ENCODE data around the gene RELB. TPM values are rescaled to one million over a fixed set of nuclear protein-coding genes. Genes with fewer than 3 reads are reported as not detected.

Gene RELB
- total and polyA plus RNA-seq, 9 of the 15 experiments (the other 6 are each of a cell fraction or from before 2014, with no cell fraction given), result 0.15 to 1.1 (median 0.28) TPM; not detected in 2

GRCh38 chr19:45078390-45079062 is 77.3 kb downstream of the RELB start (continued):
- TF ChIP-seq SRSF1 (IDR thresholded peaks at IDR 0.05; ENCODE audit: low read depth, low read length), result no peak
- no peak for TF ChIP-seq CBFA2T3 (IDR thresholded peaks at IDR 0.05)
- no peak for TF ChIP-seq ZNF444 (CRISPR knock-in tag; IDR thresholded peaks at IDR 0.05)
- TF ChIP-seq ZKSCAN1 (IDR thresholded peaks at IDR 0.05; ENCODE audit: low read depth, low read length), result peak; percentile 77; the same call in 1 of the 2 replicates
- TF ChIP-seq NCOR1 (IDR thresholded peaks at IDR 0.05), result no peak

- H3K4me2 ChIP-seq (ENCODE audit: insufficient read depth, low read length), result peak within 1 kb of the TSS; percentile 89
- H3K79me2 ChIP-seq (ENCODE audit: control insufficient read depth, insufficient read depth, low read length), result peaks cover 71% of the 10 kb centered on the region
- H3K36me3 ChIP-seq (ENCODE audit: control insufficient read depth, insufficient read depth, low read length), result peaks cover 34% of the 10 kb centered on the region; the same call in 2 of the 3 replicates
- H3K4me1 ChIP-seq (replicated peaks in 1 of 2; ENCODE audit: control insufficient read depth in 2 of 2, insufficient read depth in 2 of 2, low read length in 2 of 2), result peaks cover 25 to 52% of the 10 kb centered on the region in 2 experiments
- BruUV-seq (replicated peaks), result TSS peak; percentile 75
- H4K20me1 ChIP-seq (replicated peaks; ENCODE audit: control insufficient read depth, insufficient read depth, low read length), result peaks cover 1% of the 10 kb centered on the region; the same call in 1 of the 2 replicates
- H3K4me3 ChIP-seq, result peak within 1 kb of the TSS; percentile 92
- no peaks in the 10 kb centered on the region for H3K9me3 ChIP-seq (replicated peaks; ENCODE audit: control insufficient read depth, insufficient read depth, low read depth, low read length)
- under 1% methylated on average over 36 of the region's 61 CpGs for WGBS (ENCODE audit: insufficient coverage, low coverage, missing lambda C conversion rate)
- H3K27me3 ChIP-seq (ENCODE audit: control insufficient read depth in 2 of 2, insufficient read depth in 2 of 2, low read length in 2 of 2), result no peaks in the 10 kb centered on the region
- peak; percentile 85 to 89 (median 88) for DNase-seq (ENCODE audit: extremely low read depth in 1 of 4, low spot score in 3 of 4)
- peak within 1 kb of the TSS; percentile 95 for H2AFZ ChIP-seq (ENCODE audit: low read depth, low read length)
- intact Hi-C loops (cut with micrococcal nuclease) (no loop called here), in situ Hi-C loops (cut with MboI) (no loop called here)
- ChIA-PET CTCF (ENCODE audit: low intra/inter-chr PET ratio) (interaction anchor here (0.6 kb wide), 1 partner anchor 100 kb away, joined by 3 read pairs; no protein-coding TSS in a partner anchor), POLR2A (interaction anchor here (0.8 to 1.4 kb wide), 4 partner anchors 12 to 426 kb away, joined by 3 to 5 read pairs (median 4); no protein-coding TSS in a partner anchor)
- peak within 1 kb of the TSS; percentile 90 for H3K27ac ChIP-seq (ENCODE audit: extremely low read depth, low read depth, low read length)
- peak; percentile 54 for FAIRE-seq
- peak; percentile 70 for ATAC-seq
- no peaks in the 10 kb centered on the region for H3K9me1 ChIP-seq (ENCODE audit: control insufficient read depth, insufficient read depth, low read length)
- H3K9ac ChIP-seq (ENCODE audit: insufficient read depth in 1 of 2, low read depth in 2 of 2, low read length in 2 of 2), result peak within 1 kb of the TSS; percentile 97 to 100
- TF ChIP-seq ZNF695 (CRISPR knock-in tag; IDR thresholded peaks at IDR 0.05), result no peak
- TF ChIP-seq CREBBP (IDR thresholded peaks at IDR 0.05; ENCODE audit: low read depth, low read length), result no peak
- TF ChIP-seq U2AF1 (optimal IDR thresholded peaks at IDR 0.05; ENCODE audit: low read depth, low read length), result peak; percentile 96
- no peak; the same call in 1 of the 2 replicates for TF ChIP-seq ZNF609 (CRISPR knock-in tag; IDR thresholded peaks at IDR 0.05; ENCODE audit: borderline replicate concordance)
- TF ChIP-seq ARNT (IDR thresholded peaks at IDR 0.05), result no peak
- TF ChIP-seq NFIX (CRISPR knock-in tag; IDR thresholded peaks at IDR 0.05; ENCODE audit: low read depth), result no peak
- TF ChIP-seq POLR2AphosphoS2 (IDR thresholded peaks at IDR 0.05; ENCODE audit: low read length), result no peak
- peak; percentile 98 for TF ChIP-seq HMGXB4 (CRISPR knock-in tag; IDR thresholded peaks at IDR 0.05)
These were observed 78.0 kb downstream of the RELB start, which contains the start of gene GEMIN7 for GRCh38 chr19:45079063-45079910. GEMIN7 (plus strand) TSS chr19:45079260; CDS start chr19:45090115, 10,855 bp downstream.

Data from K562 (cell line).